ENCODE results near the gene KRT81.

DNA sequence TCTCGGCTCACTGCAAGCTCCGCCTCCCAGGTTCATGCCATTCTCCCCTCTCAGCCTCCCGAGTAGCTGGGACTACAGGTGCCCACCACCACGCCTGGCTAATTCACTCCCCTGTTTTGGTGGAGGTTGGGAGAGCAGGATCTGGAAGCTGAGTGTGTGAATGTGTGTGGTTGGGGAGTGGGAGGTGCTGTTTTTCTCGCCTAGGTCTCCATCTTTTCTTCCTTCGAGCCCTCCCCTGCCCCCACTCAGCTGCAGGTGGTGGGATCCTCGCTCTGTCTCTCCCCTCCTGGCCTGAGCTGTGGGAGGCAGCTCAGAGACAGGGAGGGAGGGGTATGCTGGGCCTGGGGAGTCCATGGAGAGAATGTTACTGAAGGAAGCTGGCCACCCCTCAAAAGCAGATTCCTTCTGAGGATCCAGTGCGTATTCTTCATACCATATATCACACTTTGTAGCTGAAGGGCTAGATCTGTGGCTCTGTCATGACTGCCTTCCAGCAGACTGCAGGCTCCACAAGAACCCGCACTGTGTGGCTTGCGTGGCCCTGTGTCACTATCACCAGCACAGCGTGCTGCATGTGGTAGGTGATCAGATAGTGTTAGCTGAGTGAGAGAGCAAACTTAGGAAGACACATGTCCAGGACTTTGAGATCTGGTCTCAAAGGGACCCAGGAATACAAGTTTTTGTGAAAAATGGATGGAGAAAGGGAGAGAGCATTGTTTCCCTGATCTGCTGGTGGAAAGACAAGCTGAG, 27.1 kb upstream of the KRT81 start:
- TF ChIP-seq FOXP1 (CRISPR knock-in tag; IDR thresholded peaks at IDR 0.05; ENCODE audit: borderline replicate concordance) = no peak
- no peak for TF ChIP-seq CREB1 (CRISPR knock-in tag; IDR thresholded peaks at IDR 0.05)
- no peak for TF ChIP-seq ATF1 (CRISPR knock-in tag; IDR thresholded peaks at IDR 0.05)

Measured in WTC11 (cell line).